Endothelial cell of umbilical vein (primary cell): Measurements from ENCODE around the gene TMEM203.

Experiments used
- CTCF ChIP-seq, 2 donors: IDR thresholded peaks; 1 replicate in 1 of 2; 2 replicates in 1 of 2; pipeline ENCODE4 v1.5.1; 2011; ENCODE audit warnings: low read length in 2 of 2, mild to moderate bottlenecking in 2 of 2, moderate library complexity in 2 of 2, control low read depth in 1 of 2, inconsistent platforms in 1 of 2, low read depth in 1 of 2; ENCODE audit not compliant: insufficient read depth in 1 of 2; ENCODE audit errors: extremely low read depth in 1 of 2
- EZH2 ChIP-seq: IDR thresholded peaks from 2 replicates; pipeline ENCODE4 v1.6.1; 2012; ENCODE audit warnings: borderline replicate concordance, low read depth, mild to moderate bottlenecking, moderate library complexity, low read length, inconsistent platforms; ENCODE audit not compliant: severe bottlenecking
- FOS ChIP-seq: IDR thresholded peaks from 2 replicates; pipeline ENCODE4 v1.6.1; 2011; ENCODE audit warnings: mild to moderate bottlenecking, low read length, moderate library complexity, borderline replicate concordance; ENCODE audit not compliant: insufficient read depth
- JUN ChIP-seq: IDR thresholded peaks from 2 replicates; pipeline ENCODE4 v1.6.1; 2011; ENCODE audit warnings: borderline replicate concordance, low read depth; ENCODE audit not compliant: insufficient read length, insufficient read depth
- MAX ChIP-seq: IDR thresholded peaks from 2 replicates; pipeline ENCODE4 v1.6.1; 2011; ENCODE audit not compliant: insufficient read depth, insufficient read length
- MYC ChIP-seq: IDR thresholded peaks from one replicate; pipeline ENCODE4 v1.6.1; 2011; ENCODE audit warnings: mild to moderate bottlenecking, low read depth, low read length
- POLR2A ChIP-seq: IDR thresholded peaks from 2 replicates; pipeline ENCODE4 v1.6.1; 2012; ENCODE audit warnings: low read depth, mild to moderate bottlenecking, control low read depth, low read length
- POLR2AphosphoS5 ChIP-seq: IDR thresholded peaks from 2 replicates; pipeline ENCODE4 v1.6.1; 2012; ENCODE audit warnings: low read depth, mild to moderate bottlenecking, control low read depth, low read length, moderate library complexity; ENCODE audit not compliant: insufficient read depth

- TF ChIP-seq CTCF (IDR thresholded peaks at IDR 0.05; ENCODE audit: extremely low read depth in 1 of 2, insufficient read depth in 1 of 2, low read depth in 1 of 2, low read length in 2 of 2) (no peak), POLR2A (no peak), POLR2AphosphoS5 (no peak), EZH2 (no peak), MYC (no peak), JUN (no peak), FOS (no peak), MAX (no peak)
Measured at GRCh38 chr9:137193771-137194170, 11.7 kb downstream of the TMEM203 start.
